ENCODE data around the gene TMCC1.
"Not testable (repeated sequence)": the region's sequence is repeated elsewhere in the genome, so short reads cannot be mapped to it uniquely, and the experiment has no call there.

- TF ChIP-seq CTCF, POLR2A (IDR thresholded peaks at IDR 0.05): not testable (repeated sequence)
Observed at GRCh38 chr3:129641567-129642260, 251.8 kb downstream of the TMCC1 start.

All from right lobe of liver (tissue), 4 donors.